Stimulated activated CD8-positive, alpha-beta memory T cell treated with anti-CD3 and anti-CD28 coated beads, Interleukin-12 subunit alpha, Interleukin-12 subunit beta, amount 100 ng/mL, for 24 hours (primary cell): ENCODE results near the gene PPP1R14C.

Experiments
- DNase-seq: peaks from one replicate; pipeline ENCODE4 v3.0.0-alpha.2; 2020; ENCODE audit errors: extremely low read depth

The PPP1R14C gene

DNA sequence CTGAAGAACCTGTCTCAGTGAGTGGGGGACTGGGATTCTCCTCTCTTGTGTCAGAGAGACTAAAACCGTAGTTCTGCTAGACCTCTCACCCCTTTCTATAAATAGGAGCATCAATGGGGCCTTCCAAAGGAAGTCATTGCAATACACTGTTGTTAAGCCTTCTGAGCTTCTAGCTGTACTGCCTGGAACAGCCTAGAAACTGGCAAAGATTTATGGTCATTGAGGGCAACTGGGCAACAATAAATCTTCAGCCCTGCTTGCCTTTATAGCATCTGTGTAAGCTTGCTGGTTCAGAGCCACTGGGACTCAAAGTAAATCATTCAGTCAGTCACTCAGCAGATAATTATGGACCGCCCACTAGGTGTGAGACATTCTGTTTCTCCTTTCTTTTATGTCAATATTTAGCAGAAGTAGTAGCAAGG is 53.2 kb downstream of the PPP1R14C start:
- no peak for DNase-seq

- DNase-seq = no peak
These were observed 54.3 kb downstream of the PPP1R14C start for GRCh38 chr6:150196942-150197745.

DNA sequence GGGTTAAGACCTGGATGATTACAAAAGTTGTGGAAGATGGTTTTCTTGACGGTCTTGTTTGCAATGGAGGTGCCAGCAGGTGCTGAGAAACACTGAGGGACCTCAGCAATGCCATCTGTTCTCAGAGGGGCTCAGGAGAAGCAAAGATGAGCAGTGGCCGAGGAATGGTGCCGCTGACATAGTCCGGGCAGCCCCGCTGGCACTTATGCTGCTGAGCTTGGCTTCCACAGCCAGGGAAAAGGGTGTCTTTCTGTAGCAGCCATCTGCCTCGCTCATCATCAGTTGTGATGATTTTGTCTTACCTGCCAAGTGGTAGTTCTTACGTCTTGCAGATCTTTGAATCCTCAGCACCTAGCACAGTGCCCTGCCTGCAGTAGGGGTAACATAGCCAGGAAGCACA is 55.7 kb downstream of the PPP1R14C start:
- no peak for DNase-seq

GRCh38 chr6:150199241-150199640 is 56.4 kb downstream of the PPP1R14C start:
- DNase-seq = no peak

DNA sequence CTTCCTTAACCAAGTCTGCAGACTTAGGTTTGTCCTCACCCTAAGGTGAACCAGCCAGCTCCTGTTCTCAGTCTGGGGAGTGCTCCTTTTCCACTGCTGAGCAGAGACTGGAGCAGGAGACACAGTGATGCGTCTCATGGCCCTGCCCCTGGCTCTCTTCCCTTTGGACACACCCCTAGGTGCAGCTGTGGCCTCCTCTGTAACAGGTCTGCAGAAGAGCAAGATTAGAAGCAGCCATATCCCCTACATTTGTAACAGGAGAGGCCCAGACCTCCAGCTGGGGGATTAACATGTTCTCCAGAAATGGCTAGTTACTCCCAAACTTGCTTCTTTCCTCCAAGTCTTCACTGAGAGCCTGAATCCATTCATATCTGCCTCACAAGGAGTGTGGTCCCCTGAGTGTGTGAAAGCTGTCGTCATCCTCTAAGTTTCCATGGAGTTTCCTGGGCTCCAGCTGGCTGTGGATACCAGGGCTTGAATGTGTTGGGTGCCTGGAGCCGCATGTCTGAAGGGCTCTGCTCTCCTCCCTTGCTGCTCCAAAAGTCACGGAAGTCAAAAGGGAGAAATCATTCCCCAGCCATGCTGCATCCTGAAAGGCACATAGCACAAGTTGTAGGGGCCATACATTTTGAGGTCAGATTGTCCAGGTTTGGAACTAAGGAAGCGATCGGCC is 57.7 kb downstream of the PPP1R14C start:
- no peak for DNase-seq

DNA sequence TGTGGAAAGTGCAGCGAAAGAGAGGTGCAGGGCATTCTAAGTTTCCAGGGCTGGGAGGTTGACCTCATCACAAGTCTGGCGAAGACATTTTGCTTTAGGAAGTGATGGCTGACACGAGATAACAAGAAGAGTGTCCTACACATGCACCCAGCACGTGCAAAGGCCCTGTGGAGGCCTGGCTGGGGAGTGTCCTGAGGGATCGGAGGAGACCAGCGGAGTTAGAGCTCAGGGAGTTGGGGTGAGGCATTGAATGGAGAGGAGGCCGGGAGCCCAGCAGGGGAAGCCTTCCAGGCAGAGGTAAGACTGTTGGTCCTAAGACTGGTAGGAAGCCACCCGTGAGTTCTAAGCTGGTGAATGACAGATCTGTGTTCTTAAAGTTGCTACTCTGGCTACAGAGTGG is 58.4 kb downstream of the PPP1R14C start:
- no peak for DNase-seq

DNA sequence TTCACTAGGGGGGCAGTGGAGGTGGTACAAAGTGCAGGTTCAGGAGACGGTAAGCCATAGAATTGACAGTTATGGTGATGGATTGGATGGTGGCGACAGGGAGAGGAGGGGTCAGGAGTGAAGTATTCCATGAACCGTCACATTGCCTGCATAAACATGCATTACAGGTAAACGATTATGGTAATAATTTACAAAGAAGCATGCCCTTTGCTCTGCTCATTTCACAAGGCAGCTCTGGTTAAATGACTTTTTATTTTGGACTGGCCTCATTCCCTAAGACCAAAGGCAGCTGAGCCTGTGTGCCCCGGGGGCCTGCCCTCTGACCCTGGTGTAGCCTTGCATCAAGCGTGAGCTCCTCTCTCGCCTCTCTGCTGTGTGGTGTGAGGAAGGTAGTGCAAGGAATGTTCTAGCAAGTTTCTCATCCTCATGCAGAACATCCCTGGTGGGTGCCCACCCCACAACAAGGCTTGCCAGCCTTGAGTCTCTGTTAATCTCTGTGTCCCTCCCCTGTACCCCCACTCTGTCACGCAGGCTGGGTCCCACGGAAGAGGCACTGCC is 59.0 kb downstream of the PPP1R14C start:
- no peak for DNase-seq

GRCh38 chr6:150202404-150202803 is 59.6 kb downstream of the PPP1R14C start:
- DNase-seq = no peak

GRCh38 chr6:150202934-150203333 is 60.1 kb downstream of the PPP1R14C start:
- no peak for DNase-seq

DNA sequence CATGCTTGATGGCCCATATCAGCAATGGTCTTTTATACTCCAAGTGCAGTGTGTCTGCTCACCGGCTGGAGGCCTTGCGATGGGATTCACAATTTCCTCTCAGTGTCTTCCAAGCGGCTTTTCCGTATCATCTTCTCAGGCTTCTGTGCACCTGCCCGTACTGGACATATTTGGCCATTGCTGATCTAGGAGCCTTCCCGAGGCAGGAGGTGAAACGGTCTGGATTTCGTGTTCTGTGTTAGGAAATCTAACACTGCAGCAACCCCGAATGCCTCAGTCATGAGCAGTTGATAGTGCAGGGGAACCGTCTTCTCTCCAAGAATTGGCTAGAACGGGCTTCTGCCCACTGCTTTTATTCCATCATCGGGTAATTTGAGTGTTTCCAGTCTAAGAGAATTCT is 60.5 kb downstream of the PPP1R14C start:
- no peak for DNase-seq

GRCh38 chr6:150203871-150204545 is 61.2 kb downstream of the PPP1R14C start:
- DNase-seq = no peak

DNA sequence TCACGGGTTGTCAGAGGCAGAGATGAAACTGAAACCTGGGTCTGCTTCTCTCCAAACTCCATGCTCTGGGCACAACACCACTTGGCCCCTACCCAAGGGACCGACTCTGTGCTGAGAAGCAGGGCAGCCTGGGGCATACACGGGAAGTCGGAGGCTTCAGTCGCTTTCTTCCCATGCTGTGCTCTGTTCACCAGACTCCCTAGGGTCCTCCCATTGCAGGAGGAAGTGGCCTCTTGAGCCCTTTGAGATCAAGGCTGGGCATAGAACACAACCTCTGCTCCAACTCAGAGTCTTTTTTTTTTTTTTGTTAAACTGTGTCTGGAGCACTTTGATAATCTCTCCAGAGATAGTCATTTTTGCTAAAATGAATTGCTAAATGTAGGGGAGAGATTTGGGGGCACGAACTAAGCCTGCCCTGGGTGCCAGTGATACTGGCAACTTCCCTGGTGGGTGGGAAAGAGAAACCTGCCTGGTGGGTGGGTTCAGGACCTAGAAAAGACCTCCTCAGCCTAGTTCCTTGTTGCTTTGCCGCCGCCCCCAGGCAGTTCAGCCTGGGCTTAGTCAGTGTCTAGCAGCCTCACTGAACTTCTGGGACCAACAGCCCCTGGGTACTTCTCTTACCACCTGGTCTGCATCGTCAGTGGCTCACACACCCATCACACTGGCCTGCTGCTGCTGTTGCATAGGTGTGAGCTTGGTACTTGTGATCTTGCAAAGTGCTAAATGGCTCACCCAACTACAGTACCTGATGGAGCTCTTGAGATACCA is 62.0 kb downstream of the PPP1R14C start:
- DNase-seq = no peak

GRCh38 chr6:150207931-150208570 is 65.2 kb downstream of the PPP1R14C start:
- DNase-seq = no peak

- DNase-seq = no peak
These were observed 65.9 kb downstream of the PPP1R14C start for GRCh38 chr6:150208611-150209352.

DNA sequence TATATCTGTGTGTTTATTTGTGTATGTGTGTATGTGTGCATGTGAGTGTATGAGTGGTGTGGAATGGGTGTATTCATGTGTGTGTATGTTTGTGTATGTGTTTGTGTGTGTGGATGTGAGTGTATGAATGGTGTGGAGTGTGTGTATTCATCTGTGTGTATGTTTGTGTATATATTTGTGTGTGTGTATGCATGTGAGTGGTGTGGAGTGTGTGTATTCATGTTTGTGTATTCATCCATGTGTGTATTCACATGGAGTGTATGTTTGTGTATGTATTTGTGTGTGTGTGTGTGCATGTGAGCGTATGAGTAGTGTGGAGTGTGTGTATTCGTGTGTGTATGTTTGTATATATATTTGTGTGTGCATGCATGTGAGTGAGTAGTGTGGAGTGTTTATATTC is 66.6 kb downstream of the PPP1R14C start:
- DNase-seq = no peak

DNA sequence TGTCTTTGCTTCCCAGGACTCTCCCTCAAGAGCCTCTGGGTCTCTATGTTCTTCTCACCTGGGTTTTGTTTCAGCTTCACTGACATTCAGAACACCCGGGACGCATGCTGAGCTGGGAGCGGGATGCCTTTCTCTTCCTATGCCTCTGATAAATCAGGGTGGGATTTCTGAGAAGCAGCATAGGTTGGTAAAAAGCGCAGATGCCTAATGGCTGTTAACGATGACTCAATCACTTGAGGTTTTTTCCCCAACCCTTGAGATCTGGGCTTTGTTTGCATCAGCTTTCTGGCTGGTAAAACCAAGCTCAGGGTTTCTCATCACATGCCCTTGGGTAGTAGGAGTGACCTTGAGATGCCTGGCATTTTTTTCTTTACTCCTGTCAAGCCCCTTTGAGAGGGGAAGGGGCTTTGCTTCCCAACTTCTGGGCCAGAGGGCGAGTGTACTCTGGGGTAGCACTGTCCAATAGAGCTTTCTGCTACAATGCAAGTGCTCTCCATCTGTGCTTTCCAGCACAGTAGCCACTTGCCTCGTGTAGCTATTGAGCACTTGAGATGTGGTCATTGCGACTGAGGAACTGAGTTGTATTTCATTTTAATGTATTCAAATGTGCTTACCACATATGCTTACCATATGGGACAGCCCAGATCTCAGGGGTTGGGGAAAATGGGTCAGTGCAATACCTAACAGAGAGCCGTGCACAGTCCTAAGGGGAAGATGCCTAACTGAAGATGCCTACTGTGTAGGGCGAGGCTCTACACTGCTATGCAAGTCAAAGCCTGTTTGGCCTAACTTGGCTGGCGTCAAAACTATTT is 69.1 kb downstream of the PPP1R14C start:
- DNase-seq = no peak

DNA sequence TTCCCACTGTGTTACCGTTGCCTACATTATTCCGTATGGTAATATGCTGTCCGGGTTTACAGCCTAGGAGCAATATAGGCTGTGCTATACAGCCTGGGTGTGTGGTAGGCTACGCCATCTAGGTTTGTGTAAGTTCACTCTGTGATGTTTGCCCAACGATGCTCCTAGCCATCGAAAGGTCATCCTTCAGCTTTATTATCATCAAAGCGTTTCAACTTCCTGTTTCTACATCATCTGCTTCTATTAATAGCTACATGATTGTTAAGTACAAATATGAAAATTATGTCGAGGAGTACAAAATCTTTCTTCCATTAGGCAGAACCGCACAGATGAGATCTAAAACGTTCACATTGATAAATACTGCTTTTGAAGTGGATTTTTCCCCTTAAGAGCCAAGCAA is 69.9 kb downstream of the PPP1R14C start:
- no peak for DNase-seq

DNA sequence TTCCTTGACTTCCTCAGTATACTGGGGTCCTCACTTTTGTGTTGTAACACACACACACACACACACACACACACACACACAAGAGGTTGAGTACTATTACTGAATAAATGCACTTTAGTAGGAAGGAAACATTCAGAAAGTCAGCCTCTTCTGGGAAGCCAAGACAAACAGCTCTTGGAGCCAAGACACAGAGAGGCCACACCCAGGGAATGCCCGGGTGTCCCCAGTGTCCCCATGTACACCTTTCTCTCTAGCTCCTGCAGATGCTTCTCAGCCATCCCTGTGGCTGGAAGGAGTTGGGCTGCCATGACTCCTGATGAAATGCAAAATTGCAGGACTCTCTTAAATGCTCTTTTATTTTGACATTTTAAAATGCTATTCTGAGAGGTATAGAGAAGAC is 70.5 kb downstream of the PPP1R14C start:
- no peak for DNase-seq

DNA sequence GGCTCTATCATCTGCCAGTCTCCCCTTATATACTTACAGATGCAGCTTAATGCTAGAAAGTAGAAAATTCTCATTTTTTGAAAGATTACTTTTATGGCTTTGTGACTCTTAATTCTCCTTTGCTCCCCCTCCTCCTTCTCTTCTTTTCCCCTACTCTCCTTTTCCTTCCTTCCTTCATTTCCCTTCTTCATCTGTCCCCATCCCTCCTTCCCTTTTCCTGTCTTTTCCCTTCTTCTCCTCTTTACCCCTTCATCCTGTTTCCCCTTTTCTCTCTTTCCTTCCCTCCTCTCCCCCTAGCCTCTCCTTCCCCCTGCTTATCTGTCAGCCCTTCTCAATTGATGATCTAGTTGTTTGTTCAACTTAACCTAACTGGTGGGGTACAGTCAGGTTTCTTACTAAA is 71.5 kb downstream of the PPP1R14C start:
- DNase-seq = no peak
